HFFc6 (cell line): Measurements from ENCODE around the gene OR10AD1. TPM values are rescaled to one million over a fixed set of nuclear protein-coding genes. Genes with fewer than 3 reads are reported as not detected.
"Not testable (repeated sequence)": the region's sequence is repeated elsewhere in the genome, so short reads cannot be mapped to it uniquely, and the experiment has no call there.

Experiments
- DNase-seq: peaks from one replicate; pipeline ENCODE4 v3.0.0-alpha.2; 2018
- H3K27ac Mint-ChIP-seq: 2 replicates; pipeline ENCODE4 v1.8.0; 2020; ENCODE audit warnings: mild to moderate bottlenecking, mixed read lengths
- H3K27me3 Mint-ChIP-seq: 2 replicates; pipeline ENCODE4 v1.8.0; 2021; ENCODE audit warnings: mild to moderate bottlenecking, moderate library complexity, mixed read lengths; ENCODE audit not compliant: insufficient read depth
- H3K36me3 Mint-ChIP-seq: 2 replicates; pipeline ENCODE4 v1.8.0; 2021; ENCODE audit warnings: low read depth, mixed read lengths
- H3K4me1 Mint-ChIP-seq: 2 replicates; pipeline ENCODE4 v1.8.0; 2020; ENCODE audit warnings: low read depth, mixed read lengths
- H3K4me3 Mint-ChIP-seq: 2 replicates; pipeline ENCODE4 v1.8.0; 2020; ENCODE audit warnings: mild to moderate bottlenecking, moderate library complexity, mixed read lengths
- H3K9me3 Mint-ChIP-seq: 2 replicates; pipeline ENCODE4 v1.8.0; 2020; ENCODE audit warnings: mild to moderate bottlenecking, mixed read lengths
- CTCF ChIP-seq: fragments of 200-600 bp; sonication (generic); IDR thresholded peaks from 2 replicates; pipeline ENCODE4 v1.5.0; 2021; ENCODE audit warnings: antibody characterized with exemption, mild to moderate bottlenecking
- total RNA-seq, 6 experiments: library from RNA; stranded (reverse); fragmentation: NEBNext Ultra II Directional; extraction: Animal tissue kit (Norgen Biotek cat#: 25700); gene quantifications; 2 replicates in 1 of 6; 3 replicates in 5 of 6; pipeline ENCODE4 v1.2.3, GENCODE V29; 2021

The OR10AD1 gene
- total RNA-seq, 6 experiments from 2014 or later = not detected

GRCh38 chr12:48221645-48222044 is 18.6 kb upstream of the OR10AD1 start:
- no peak overlapping the region for H3K27ac Mint-ChIP-seq
- no peak for DNase-seq

GRCh38 chr12:48220701-48221100 is 17.6 kb upstream of the OR10AD1 start:
- Mint-ChIP-seq H3K4me1 (no peaks in the 10 kb centered on the region), H3K4me3 (no peak overlapping the region)
- TF ChIP-seq CTCF = no peak

More at GRCh38 chr12:48221645-48222044, 18.6 kb upstream of the OR10AD1 start:
- H3K4me1 Mint-ChIP-seq = no peaks in the 10 kb centered on the region
- H3K27me3 Mint-ChIP-seq = peaks cover 4% of the 10 kb centered on the region; the same call in 1 of the 2 replicates
- H3K36me3 Mint-ChIP-seq = no peaks in the 10 kb centered on the region
- no peak overlapping the region for H3K4me3 Mint-ChIP-seq
- no peaks in the 10 kb centered on the region for H3K9me3 Mint-ChIP-seq
- no peak for TF ChIP-seq CTCF

GRCh38 chr12:48219631-48220030 is 16.5 kb upstream of the OR10AD1 start:
- H3K4me3 Mint-ChIP-seq = no peak overlapping the region
- H3K9me3 Mint-ChIP-seq = no peaks in the 10 kb centered on the region
- no peaks in the 10 kb centered on the region for H3K36me3 Mint-ChIP-seq
- no peak for TF ChIP-seq CTCF
- DNase-seq = no peak
- H3K27ac Mint-ChIP-seq = no peak overlapping the region
- no peaks in the 10 kb centered on the region for H3K4me1 Mint-ChIP-seq
- peaks cover 4% of the 10 kb centered on the region; the same call in 1 of the 2 replicates for H3K27me3 Mint-ChIP-seq

More at GRCh38 chr12:48220701-48221100, 17.6 kb upstream of the OR10AD1 start:
- peaks cover 4% of the 10 kb centered on the region; the same call in 1 of the 2 replicates for H3K27me3 Mint-ChIP-seq
- no peak for DNase-seq
- H3K36me3 Mint-ChIP-seq = no peaks in the 10 kb centered on the region
- H3K27ac Mint-ChIP-seq = no peak overlapping the region
- no peaks in the 10 kb centered on the region for H3K9me3 Mint-ChIP-seq

- no peak overlapping the region for H3K27ac Mint-ChIP-seq
- no peak for TF ChIP-seq CTCF
- DNase-seq = no peak
- no peaks in the 10 kb centered on the region for H3K9me3 Mint-ChIP-seq
- no peak overlapping the region for H3K4me3 Mint-ChIP-seq
- H3K27me3 Mint-ChIP-seq = peaks cover 10% of the 10 kb centered on the region
- H3K36me3 Mint-ChIP-seq = no peaks in the 10 kb centered on the region
- H3K4me1 Mint-ChIP-seq = no peaks in the 10 kb centered on the region
These were observed 13.7 kb upstream of the OR10AD1 start for GRCh38 chr12:48216785-48217184.

DNA sequence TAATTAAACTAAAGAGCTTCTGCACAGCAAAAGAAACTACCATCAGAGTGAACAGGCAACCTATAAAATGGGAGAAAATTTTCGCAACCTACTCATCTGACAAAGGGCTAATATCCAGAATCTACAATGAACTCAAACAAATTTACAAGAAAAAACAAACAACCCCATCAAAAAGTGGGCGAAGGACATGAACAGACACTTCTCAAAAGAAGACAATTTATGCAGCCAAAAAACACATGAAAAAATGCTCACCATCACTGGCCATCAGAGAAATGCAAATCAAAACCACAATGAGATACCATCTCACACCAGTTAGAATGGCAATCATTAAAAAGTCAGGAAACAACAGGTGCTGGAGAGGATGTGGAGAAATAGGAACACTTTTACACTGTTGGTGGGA is 6.4 kb upstream of the OR10AD1 start:
- not testable (repeated sequence) for H3K4me1 Mint-ChIP-seq, DNase-seq, H3K27me3 Mint-ChIP-seq, H3K27ac Mint-ChIP-seq, H3K36me3 Mint-ChIP-seq, H3K4me3 Mint-ChIP-seq
- peaks cover 18% of the 10 kb centered on the region for H3K9me3 Mint-ChIP-seq

- DNase-seq = no peak
- Mint-ChIP-seq H3K27me3 (peaks cover 8% of the 10 kb centered on the region), H3K36me3 (peaks cover 6% of the 10 kb centered on the region), H3K9me3 (peaks cover 16% of the 10 kb centered on the region), H3K4me3 (no peak overlapping the region), H3K27ac (no peak overlapping the region), H3K4me1 (peaks cover 23% of the 10 kb centered on the region)
- no peak for TF ChIP-seq CTCF
These were observed 326 bp downstream of the OR10AD1 start for GRCh38 chr12:48202766-48203165.
